Daoy (cell line): Measurements from ENCODE around the gene PRPF40B. TPM values are rescaled to one million over a fixed set of nuclear protein-coding genes. Genes with fewer than 3 reads are reported as not detected.

ENCODE experiments used
- DNase-seq: peaks from one replicate; pipeline ENCODE4 v3.0.0-alpha.2; 2015; ENCODE audit warnings: low read depth
- total RNA-seq: library from RNA; depleted of rRNA; stranded (reverse); fragments of >200 nt; shearing (Covaris generic); gene quantifications from 2 replicates; pipeline ENCODE4 v1.2.3, GENCODE V29; 2014; rRNA removed

Gene PRPF40B
- total RNA-seq, 1 experiment from 2014 or later = 5.3 TPM

- no peak for DNase-seq
Observed at GRCh38 chr12:49684310-49684854, 61.0 kb downstream of the PRPF40B start.

GRCh38 chr12:49687941-49688340 lies 64.6 kb downstream of the PRPF40B start:
- DNase-seq = no peak

- DNase-seq = no peak
Observed at GRCh38 chr12:49689237-49689636, 65.9 kb downstream of the PRPF40B start.

GRCh38 chr12:49689785-49690184 lies 66.4 kb downstream of the PRPF40B start:
- DNase-seq = no peak

DNA sequence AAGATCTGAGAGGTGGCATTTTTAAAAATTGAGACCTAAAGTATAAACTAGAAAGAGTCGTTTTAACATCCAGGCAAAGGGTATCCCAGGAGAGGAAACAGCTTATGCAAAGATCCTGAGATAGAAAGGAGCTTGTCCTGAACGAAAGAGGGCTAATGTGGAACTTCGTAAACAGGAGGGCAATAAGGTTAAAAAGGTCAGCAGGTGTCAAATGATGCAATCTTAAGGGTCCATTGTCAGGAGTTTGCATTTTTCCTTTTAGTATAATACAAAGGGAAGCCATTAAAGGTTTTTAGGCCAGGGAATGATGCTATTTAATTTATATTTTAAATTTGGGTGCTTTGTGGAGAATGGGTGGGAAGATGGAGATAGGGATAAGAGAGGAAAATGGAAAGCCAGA lies 69.5 kb downstream of the PRPF40B start:
- no peak for DNase-seq

DNA sequence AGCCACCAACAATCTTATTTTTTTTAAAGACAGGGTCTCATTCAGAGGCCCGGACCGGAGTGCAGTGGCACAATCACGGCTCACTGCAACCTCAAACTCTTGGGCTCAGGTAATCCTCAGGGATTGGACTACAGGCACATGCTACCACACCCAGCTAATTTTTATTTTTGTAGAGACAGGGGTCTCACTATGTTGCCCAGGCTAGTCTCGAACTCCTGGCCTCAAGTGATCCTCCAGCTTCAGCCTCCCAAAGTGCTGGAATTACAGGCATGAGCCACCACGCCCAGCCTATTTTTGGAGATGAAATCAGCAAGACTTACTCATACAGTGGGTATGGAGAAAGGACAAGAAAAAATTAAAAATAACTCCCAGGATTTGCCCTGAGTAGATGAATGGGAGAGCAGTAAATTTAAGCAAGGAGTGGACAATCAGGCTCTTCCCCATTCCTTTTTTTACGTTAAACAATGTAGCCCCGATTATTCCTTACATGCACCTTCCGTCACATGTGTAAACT lies 70.6 kb downstream of the PRPF40B start:
- DNase-seq = no peak

Other genes with a start within 250 kb of the PRPF40B start
- gene KCNH3, start 84.5 kb upstream of the PRPF40B start, total RNA-seq = 0.40 TPM in 1 of 2 replicates, not detected in the other
- gene MCRS1, start 55.4 kb upstream of the PRPF40B start, total RNA-seq = 92.9 and 102 TPM in 2 replicates
- gene FAM186B, start 17.9 kb upstream of the PRPF40B start, total RNA-seq = 0.17 and 0.30 TPM in 2 replicates
- gene FMNL3, start 83.8 kb downstream of the PRPF40B start, total RNA-seq = 41.9 and 51.7 TPM in 2 replicates
- 379 and 454 TPM in 2 replicates for gene TMBIM6, start 118.0 kb downstream of the PRPF40B start, total RNA-seq
- 12.9 and 14.3 TPM in 2 replicates for gene NCKAP5L, start 204.9 kb downstream of the PRPF40B start, total RNA-seq
- gene BCDIN3D, start 219.5 kb downstream of the PRPF40B start, total RNA-seq = 4.7 and 6.4 TPM in 2 replicates